A673 (cell line): ENCODE data around the gene PCK1. TPM values are rescaled to one million over a fixed set of nuclear protein-coding genes. Genes with fewer than 3 reads are reported as not detected.

ENCODE experiments used
- BruUV-seq: library from RNA; stranded (reverse); fragments of 400-500 nt; replicated peaks from 2 replicates; lab custom pipeline; 2021; lab: Mats Ljungman, UMichigan
- CTCF ChIA-PET: fragments of 300-600 bp; sonication (Branson Sonifier 250); formaldehyde crosslinking; loops from one replicate; lab custom pipeline; 2022; ENCODE audit warnings: antibody characterized with exemption; lab: Charles Lee
- POLR2A ChIA-PET: fragments of 300-600 bp; sonication (Branson Sonifier 250); formaldehyde crosslinking; loops from one replicate; lab custom pipeline; 2022; ENCODE audit warnings: antibody characterized with exemption; ENCODE audit not compliant: low non-redundant PET; lab: Charles Lee
- DNase-seq: peaks from one replicate; pipeline ENCODE4 v3.0.0-alpha.2; 2015; ENCODE audit warnings: low spot score
- H3K27ac ChIP-seq: fragments of 200-600 bp; sonication (generic); 2 replicates; pipeline ENCODE4 v1.5.1; 2016; ENCODE audit warnings: mixed run types, low read depth, mild to moderate bottlenecking, mixed read lengths, antibody characterized with exemption, low read length; ENCODE audit not compliant: poor library complexity, severe bottlenecking
- H3K27me3 ChIP-seq: fragments of 200-600 bp; sonication (generic); replicated peaks from 2 replicates; pipeline ENCODE4 v1.6.1; 2017; ENCODE audit warnings: mixed run types, low read depth, mild to moderate bottlenecking, mixed read lengths, antibody characterized with exemption, low read length; ENCODE audit not compliant: insufficient read depth, poor library complexity
- H3K36me3 ChIP-seq: fragments of 200-600 bp; sonication (generic); 2 replicates; pipeline ENCODE4 v1.6.1; 2016; ENCODE audit warnings: mixed run types, mild to moderate bottlenecking, mixed read lengths, antibody characterized with exemption, low read length; ENCODE audit not compliant: insufficient read depth, poor library complexity, severe bottlenecking
- H3K4me1 ChIP-seq: fragments of 200-600 bp; sonication (generic); 2 replicates; pipeline ENCODE4 v1.6.1; 2017; ENCODE audit warnings: mixed run types, mild to moderate bottlenecking, mixed read lengths, antibody characterized with exemption, low read length; ENCODE audit not compliant: insufficient read depth, poor library complexity, severe bottlenecking
- H3K4me3 ChIP-seq: fragments of 200-600 bp; sonication (generic); 2 replicates; pipeline ENCODE4 v1.5.1; 2016; ENCODE audit warnings: low read depth, mixed run types, mild to moderate bottlenecking, mixed read lengths, low read length; ENCODE audit not compliant: poor library complexity, severe bottlenecking
- H3K9me3 ChIP-seq: fragments of 200-600 bp; sonication (generic); 2 replicates; pipeline ENCODE4 v1.6.1; 2016; ENCODE audit warnings: mixed run types, low read depth, mild to moderate bottlenecking, mixed read lengths, antibody characterized with exemption, low read length; ENCODE audit not compliant: poor library complexity, severe bottlenecking
- EZH2 ChIP-seq: fragments of 200-600 bp; sonication (generic); IDR thresholded peaks from 2 replicates; pipeline ENCODE4 v1.6.1; 2017; ENCODE audit warnings: borderline replicate concordance, low read depth, mild to moderate bottlenecking, mixed read lengths, antibody characterized with exemption, low read length; ENCODE audit not compliant: poor library complexity, severe bottlenecking
- intact Hi-C: fragments of 100-400 bp; cut with micrococcal nuclease; formaldehyde crosslinking; loops from one replicate; pipeline ENCODE4 v1.10.0; 2022; ENCODE audit not compliant: unreplicated experiment
- total RNA-seq: library from RNA; stranded (reverse); gene quantifications from 2 replicates; pipeline ENCODE4 v1.2.3, GENCODE V29; 2021
- TF ChIP-seq, protein P1 (sequence below): fragments of 300-800, 200-600 bp; sonication (generic); conservative IDR thresholded peaks from 2 replicates; pipeline ENCODE4 v1.5.1; 2017; ENCODE audit warnings: low read depth, mild to moderate bottlenecking, antibody characterized with exemption, low read length, moderate library complexity, mixed read lengths

The PCK1 gene
- total RNA-seq, 1 experiment from 2014 or later, result not detected

DNA sequence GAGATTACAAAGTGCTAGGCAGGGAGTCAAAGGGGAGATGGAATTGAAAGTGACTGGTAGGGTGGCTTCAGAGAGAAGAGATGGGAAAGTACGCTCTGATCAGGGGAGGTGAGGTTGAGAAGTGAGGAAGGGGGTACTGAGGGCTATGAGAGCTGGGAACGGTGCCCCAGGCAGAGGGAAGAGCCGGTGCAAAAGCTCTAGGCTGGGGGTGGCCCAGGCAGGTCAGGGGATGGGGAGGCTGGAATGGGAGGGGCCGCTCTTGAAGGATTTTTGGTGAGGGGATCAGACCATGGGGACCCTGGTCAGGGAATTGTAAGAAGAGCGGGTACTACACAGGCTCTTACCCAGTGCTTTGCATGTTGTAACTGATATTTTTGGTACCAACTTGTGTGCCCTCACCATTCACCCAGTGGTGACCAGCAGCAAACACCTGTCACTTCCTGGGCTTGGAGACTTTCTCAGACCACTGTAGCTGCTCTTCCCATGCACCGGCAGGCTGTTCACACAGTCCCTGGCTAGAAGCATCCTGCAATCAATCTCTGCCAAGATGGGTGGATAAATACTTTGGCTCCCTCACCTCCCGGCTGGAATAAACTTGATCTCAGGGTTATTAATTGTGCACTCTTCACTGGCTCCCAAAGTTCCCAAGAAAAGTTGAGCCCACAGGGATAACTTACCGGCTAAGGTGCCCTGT lies 24.0 kb downstream of the PCK1 start:
- Histone ChIP-seq H3K4me1 (peaks cover 35% of the 10 kb centered on the region), H3K27ac (no peak overlapping the region), H3K27me3 (no peaks in the 10 kb centered on the region), H3K36me3 (no peaks in the 10 kb centered on the region), H3K4me3 (no peak overlapping the region), H3K9me3 (peaks cover 4% of the 10 kb centered on the region)
- TF ChIP-seq, protein P1, sequence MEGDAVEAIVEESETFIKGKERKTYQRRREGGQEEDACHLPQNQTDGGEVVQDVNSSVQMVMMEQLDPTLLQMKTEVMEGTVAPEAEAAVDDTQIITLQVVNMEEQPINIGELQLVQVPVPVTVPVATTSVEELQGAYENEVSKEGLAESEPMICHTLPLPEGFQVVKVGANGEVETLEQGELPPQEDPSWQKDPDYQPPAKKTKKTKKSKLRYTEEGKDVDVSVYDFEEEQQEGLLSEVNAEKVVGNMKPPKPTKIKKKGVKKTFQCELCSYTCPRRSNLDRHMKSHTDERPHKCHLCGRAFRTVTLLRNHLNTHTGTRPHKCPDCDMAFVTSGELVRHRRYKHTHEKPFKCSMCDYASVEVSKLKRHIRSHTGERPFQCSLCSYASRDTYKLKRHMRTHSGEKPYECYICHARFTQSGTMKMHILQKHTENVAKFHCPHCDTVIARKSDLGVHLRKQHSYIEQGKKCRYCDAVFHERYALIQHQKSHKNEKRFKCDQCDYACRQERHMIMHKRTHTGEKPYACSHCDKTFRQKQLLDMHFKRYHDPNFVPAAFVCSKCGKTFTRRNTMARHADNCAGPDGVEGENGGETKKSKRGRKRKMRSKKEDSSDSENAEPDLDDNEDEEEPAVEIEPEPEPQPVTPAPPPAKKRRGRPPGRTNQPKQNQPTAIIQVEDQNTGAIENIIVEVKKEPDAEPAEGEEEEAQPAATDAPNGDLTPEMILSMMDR, result no peak
- TF ChIP-seq EZH2, result no peak
- DNase-seq, result no peak
- BruUV-seq, result no TSS peak
- CTCF ChIA-PET, result interaction anchor here (0.9 kb wide), 1 partner anchor 502 kb away, joined by 4 read pairs; no protein-coding TSS in a partner anchor
- POLR2A ChIA-PET, result no interaction called here
- intact Hi-C loops, result no loop called here

DNA sequence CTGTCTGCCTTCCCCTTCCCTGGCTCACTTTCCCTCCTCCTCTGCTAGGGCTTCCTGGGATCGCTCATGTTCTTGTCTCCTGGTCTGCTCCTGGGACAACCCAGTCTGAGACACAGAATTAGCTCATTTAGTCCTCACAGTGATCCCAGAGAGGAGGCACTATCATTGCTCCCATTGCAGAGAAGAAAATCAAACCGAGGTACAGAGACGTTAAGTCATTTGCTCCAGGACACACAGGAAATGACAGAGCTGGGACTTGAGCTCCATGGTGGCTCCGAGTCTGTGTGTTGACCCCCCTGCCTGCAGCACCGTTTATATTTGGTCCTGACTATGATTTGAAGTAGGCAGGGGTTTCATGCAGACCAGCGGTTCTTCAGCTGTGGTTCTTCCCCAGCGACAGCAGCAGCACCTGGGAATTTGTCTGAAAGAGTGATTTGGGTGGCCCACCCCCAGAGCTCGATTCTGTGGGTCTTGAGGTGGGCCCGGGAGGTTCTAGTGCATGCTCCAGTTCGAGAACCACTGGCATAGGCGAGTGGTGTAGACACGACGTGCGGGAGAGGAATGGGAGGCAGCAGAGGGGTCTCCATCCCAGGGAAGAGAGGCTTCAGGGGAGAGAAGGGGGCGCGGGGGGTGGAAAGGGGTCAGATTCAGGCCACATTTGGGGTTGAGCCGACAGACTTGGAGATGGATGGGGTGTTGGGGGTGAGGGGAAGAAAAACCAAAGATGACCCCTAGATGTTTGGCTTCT lies 24.7 kb downstream of the PCK1 start:
- intact Hi-C loops, result no loop called here
- no peaks in the 10 kb centered on the region for H3K27me3 ChIP-seq
- DNase-seq, result no peak
- no TSS peak for BruUV-seq
- H3K4me3 ChIP-seq, result no peak overlapping the region
- TF ChIP-seq EZH2, result no peak
- TF ChIP-seq, protein P1, result no peak
- ChIA-PET CTCF (no interaction called here), POLR2A (no interaction called here)
- H3K27ac ChIP-seq, result no peak overlapping the region
- peaks cover 4% of the 10 kb centered on the region for H3K9me3 ChIP-seq
- peaks cover 28% of the 10 kb centered on the region for H3K4me1 ChIP-seq
- H3K36me3 ChIP-seq, result no peaks in the 10 kb centered on the region

DNA sequence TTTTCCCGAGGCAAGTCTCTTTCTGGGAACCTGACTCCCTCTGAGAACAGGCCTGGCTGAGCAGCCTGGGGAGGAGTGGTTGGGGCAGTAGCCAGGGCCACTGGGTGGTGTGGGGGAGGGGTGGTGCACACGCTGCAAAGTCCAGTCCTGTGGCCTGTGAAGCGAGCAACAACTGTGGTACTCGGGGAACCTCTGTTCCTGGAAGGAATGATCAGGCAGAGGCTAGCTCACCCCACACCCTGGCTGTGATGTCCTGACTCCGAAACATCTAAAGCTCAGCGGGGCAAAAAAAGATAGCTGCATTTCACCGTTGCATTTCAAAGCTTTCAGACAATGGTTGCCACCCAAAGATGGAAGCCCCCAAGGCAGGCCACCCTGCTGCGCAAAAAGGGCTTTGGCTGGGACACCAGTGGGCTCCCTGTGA lies 25.5 kb downstream of the PCK1 start:
- Histone ChIP-seq H3K9me3 (peaks cover 4% of the 10 kb centered on the region), H3K27me3 (no peaks in the 10 kb centered on the region), H3K4me3 (no peak overlapping the region), H3K27ac (no peak overlapping the region), H3K36me3 (no peaks in the 10 kb centered on the region), H3K4me1 (peaks cover 22% of the 10 kb centered on the region)
- TF ChIP-seq, protein P1, result no peak
- TF ChIP-seq EZH2, result no peak
- ChIA-PET POLR2A (no interaction called here), CTCF (no interaction called here)
- no peak for DNase-seq
- intact Hi-C loops, result no loop called here
- BruUV-seq, result no TSS peak
